Measurements from ENCODE around the gene OR56A1. TPM values are rescaled to one million over a fixed set of nuclear protein-coding genes. Genes with fewer than 3 reads are reported as not detected.
A peak's percentile ranks its signal among the peaks of the same experiment; 100 is the strongest.

The OR56A1 gene
- polyA plus RNA-seq, 1 donor from 2014 or later: not detected

DNA sequence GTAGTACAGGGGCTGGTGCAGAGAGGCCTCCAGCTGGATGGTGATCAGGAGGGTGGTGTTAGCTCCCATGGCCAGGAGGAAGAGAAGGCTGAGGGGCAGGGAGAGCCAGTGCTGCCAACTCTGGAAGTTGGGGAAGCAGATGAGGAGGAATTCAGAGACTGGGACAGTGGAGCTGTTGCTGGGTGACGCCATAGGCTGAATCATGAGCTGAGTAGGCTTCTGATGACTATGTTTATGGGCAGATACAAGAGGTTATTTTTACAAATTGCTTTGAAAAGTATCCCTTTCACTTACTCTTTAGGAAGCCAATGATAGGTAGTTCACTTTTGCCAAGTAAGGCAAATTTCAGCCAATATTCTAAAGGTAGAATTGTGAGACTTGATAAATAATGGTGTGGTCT is 3.1 kb downstream of the OR56A1 start:
- no peaks in the 10 kb centered on the region for H3K9me2 ChIP-seq (ENCODE audit: insufficient read depth, low read length)
- TF ChIP-seq TAF1 (IDR thresholded peaks at IDR 0.05; ENCODE audit: low read depth) (no peak), MXI1 (conservative IDR thresholded peaks at IDR 0.05; ENCODE audit: poor library complexity, severe bottlenecking) (no peak)
- H3K9me3 ChIP-seq (ENCODE audit: low read length): no peaks in the 10 kb centered on the region
- H2AFZ ChIP-seq (ENCODE audit: low read depth, low read length): no peak overlapping the region
- H3K9ac ChIP-seq (ENCODE audit: low read length): no peak overlapping the region
- H3K4me3 ChIP-seq (ENCODE audit: low read length): no peak overlapping the region
- no peaks in the 10 kb centered on the region for H4K20me1 ChIP-seq (ENCODE audit: insufficient read depth)
- H3K79me2 ChIP-seq (replicated peaks; ENCODE audit: insufficient read depth, low read length): no peaks in the 10 kb centered on the region
- H3K4me2 ChIP-seq (ENCODE audit: low read length): no peak overlapping the region
- H3K36me3 ChIP-seq (ENCODE audit: insufficient read depth, low read length): no peaks in the 10 kb centered on the region
- H3K27me3 ChIP-seq (ENCODE audit: insufficient read depth, low read depth, low read length): no peaks in the 10 kb centered on the region
- H3F3A ChIP-seq (ENCODE audit: insufficient read depth, low read length, poor library complexity, severe bottlenecking): no peaks in the 10 kb centered on the region
- no peak overlapping the region for H3K27ac ChIP-seq (ENCODE audit: low read length)

DNA sequence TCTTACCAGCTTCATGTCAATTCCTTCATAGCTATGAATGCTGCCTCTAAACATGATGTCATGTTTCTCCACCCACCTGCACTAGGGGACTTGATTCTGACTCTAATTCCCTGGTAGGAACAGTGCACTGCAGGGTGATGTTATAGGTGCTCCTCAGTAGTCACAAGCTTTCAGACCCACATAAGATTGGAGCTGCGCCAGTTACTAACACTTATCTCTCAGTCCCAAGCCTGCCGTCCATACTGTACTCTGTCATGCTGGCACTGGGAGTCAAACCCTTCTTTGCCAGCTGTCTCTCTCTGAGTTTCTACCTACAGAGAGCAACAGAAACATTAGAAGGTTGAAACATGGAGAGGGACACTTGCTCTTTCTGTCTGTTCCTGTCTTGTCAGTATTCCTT is 5.5 kb downstream of the OR56A1 start:
- Histone ChIP-seq H3F3A (ENCODE audit: insufficient read depth, low read length, poor library complexity, severe bottlenecking) (no peaks in the 10 kb centered on the region), H3K79me2 (replicated peaks; ENCODE audit: insufficient read depth, low read length) (no peaks in the 10 kb centered on the region), H3K4me3 (ENCODE audit: low read length) (no peak overlapping the region), H3K9ac (ENCODE audit: low read length) (no peak overlapping the region), H3K9me3 (ENCODE audit: low read length) (no peaks in the 10 kb centered on the region), H4K20me1 (ENCODE audit: insufficient read depth) (no peaks in the 10 kb centered on the region), H3K27ac (ENCODE audit: low read length) (no peak overlapping the region), H3K9me2 (ENCODE audit: insufficient read depth, low read length) (no peaks in the 10 kb centered on the region), H3K36me3 (ENCODE audit: insufficient read depth, low read length) (no peaks in the 10 kb centered on the region), H3K27me3 (ENCODE audit: insufficient read depth, low read depth, low read length) (no peaks in the 10 kb centered on the region), H2AFZ (ENCODE audit: low read depth, low read length) (no peak overlapping the region), H3K4me2 (ENCODE audit: low read length) (no peak overlapping the region)
- no peak for TF ChIP-seq RAD21 (conservative IDR thresholded peaks at IDR 0.05)

DNA sequence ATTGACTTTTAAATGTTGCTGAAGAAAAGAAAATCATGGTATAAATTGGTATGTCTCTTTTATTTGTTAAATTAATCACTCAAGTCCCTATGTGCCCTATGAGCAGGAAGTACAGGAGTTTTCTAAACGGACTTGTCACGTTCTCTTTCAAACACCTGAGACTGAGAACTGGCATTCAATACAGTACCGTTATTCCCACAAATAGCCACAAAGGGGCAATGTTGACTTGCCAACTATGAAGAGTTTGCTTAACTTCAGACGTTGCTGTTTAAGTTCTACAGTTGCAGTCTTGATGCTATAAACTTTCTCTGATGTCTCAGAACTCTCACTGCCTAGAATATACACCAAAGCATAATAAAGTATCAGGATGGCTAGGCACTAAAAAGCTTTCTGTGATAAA is 7.6 kb downstream of the OR56A1 start:
- no peaks in the 10 kb centered on the region for H3K27me3 ChIP-seq (ENCODE audit: insufficient read depth, low read depth, low read length)
- H4K20me1 ChIP-seq (ENCODE audit: insufficient read depth): no peaks in the 10 kb centered on the region
- no peak overlapping the region for H3K27ac ChIP-seq (ENCODE audit: low read length)
- TF ChIP-seq EZH2 (IDR thresholded peaks at IDR 0.05; ENCODE audit: borderline replicate concordance, insufficient read depth, low read length, poor library complexity, severe bottlenecking) (no peak), SMC3 (conservative IDR thresholded peaks at IDR 0.05; ENCODE audit: poor library complexity) (peak; percentile 91), EP300 (conservative IDR thresholded peaks at IDR 0.05; ENCODE audit: poor library complexity, severe bottlenecking) (no peak), TAF1 (IDR thresholded peaks at IDR 0.05; ENCODE audit: low read depth) (no peak), POLR2AphosphoS5 (IDR thresholded peaks at IDR 0.05) (no peak), MXI1 (conservative IDR thresholded peaks at IDR 0.05; ENCODE audit: poor library complexity, severe bottlenecking) (no peak), RAD21 (conservative IDR thresholded peaks at IDR 0.05) (peak; percentile 90)
- TF ChIP-seq, protein P1, sequence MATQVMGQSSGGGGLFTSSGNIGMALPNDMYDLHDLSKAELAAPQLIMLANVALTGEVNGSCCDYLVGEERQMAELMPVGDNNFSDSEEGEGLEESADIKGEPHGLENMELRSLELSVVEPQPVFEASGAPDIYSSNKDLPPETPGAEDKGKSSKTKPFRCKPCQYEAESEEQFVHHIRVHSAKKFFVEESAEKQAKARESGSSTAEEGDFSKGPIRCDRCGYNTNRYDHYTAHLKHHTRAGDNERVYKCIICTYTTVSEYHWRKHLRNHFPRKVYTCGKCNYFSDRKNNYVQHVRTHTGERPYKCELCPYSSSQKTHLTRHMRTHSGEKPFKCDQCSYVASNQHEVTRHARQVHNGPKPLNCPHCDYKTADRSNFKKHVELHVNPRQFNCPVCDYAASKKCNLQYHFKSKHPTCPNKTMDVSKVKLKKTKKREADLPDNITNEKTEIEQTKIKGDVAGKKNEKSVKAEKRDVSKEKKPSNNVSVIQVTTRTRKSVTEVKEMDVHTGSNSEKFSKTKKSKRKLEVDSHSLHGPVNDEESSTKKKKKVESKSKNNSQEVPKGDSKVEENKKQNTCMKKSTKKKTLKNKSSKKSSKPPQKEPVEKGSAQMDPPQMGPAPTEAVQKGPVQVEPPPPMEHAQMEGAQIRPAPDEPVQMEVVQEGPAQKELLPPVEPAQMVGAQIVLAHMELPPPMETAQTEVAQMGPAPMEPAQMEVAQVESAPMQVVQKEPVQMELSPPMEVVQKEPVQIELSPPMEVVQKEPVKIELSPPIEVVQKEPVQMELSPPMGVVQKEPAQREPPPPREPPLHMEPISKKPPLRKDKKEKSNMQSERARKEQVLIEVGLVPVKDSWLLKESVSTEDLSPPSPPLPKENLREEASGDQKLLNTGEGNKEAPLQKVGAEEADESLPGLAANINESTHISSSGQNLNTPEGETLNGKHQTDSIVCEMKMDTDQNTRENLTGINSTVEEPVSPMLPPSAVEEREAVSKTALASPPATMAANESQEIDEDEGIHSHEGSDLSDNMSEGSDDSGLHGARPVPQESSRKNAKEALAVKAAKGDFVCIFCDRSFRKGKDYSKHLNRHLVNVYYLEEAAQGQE (IDR thresholded peaks at IDR 0.05; ENCODE audit: borderline replicate concordance): no peak
- TF ChIP-seq, protein P2, sequence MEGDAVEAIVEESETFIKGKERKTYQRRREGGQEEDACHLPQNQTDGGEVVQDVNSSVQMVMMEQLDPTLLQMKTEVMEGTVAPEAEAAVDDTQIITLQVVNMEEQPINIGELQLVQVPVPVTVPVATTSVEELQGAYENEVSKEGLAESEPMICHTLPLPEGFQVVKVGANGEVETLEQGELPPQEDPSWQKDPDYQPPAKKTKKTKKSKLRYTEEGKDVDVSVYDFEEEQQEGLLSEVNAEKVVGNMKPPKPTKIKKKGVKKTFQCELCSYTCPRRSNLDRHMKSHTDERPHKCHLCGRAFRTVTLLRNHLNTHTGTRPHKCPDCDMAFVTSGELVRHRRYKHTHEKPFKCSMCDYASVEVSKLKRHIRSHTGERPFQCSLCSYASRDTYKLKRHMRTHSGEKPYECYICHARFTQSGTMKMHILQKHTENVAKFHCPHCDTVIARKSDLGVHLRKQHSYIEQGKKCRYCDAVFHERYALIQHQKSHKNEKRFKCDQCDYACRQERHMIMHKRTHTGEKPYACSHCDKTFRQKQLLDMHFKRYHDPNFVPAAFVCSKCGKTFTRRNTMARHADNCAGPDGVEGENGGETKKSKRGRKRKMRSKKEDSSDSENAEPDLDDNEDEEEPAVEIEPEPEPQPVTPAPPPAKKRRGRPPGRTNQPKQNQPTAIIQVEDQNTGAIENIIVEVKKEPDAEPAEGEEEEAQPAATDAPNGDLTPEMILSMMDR (IDR thresholded peaks at IDR 0.05; ENCODE audit: poor library complexity, severe bottlenecking): peak; percentile 85
- H3K4me2 ChIP-seq (ENCODE audit: low read length): no peak overlapping the region
- H3K36me3 ChIP-seq (ENCODE audit: insufficient read depth, low read length): no peaks in the 10 kb centered on the region
- H2AFZ ChIP-seq (ENCODE audit: low read depth, low read length): no peak overlapping the region
- no peaks in the 10 kb centered on the region for H3K9me3 ChIP-seq (ENCODE audit: low read length)
- no peaks in the 10 kb centered on the region for H3F3A ChIP-seq (ENCODE audit: insufficient read depth, low read length, poor library complexity, severe bottlenecking)
- H3K4me3 ChIP-seq (ENCODE audit: low read length): no peak overlapping the region
- no peaks in the 10 kb centered on the region for H3K79me2 ChIP-seq (replicated peaks; ENCODE audit: insufficient read depth, low read length)
- H3K9ac ChIP-seq (ENCODE audit: low read length): no peak overlapping the region
- H3K9me2 ChIP-seq (ENCODE audit: insufficient read depth, low read length): no peaks in the 10 kb centered on the region

Data from neural cell (in vitro differentiated cells).